AML-193 (cell line): ENCODE results near the gene VAMP7.
"Not testable (repeated sequence)": the region's sequence is repeated elsewhere in the genome, so short reads cannot be mapped to it uniquely, and the experiment has no call there.

ENCODE experiments used
- DNase-seq, 2 experiments: peaks; one replicate each; lab custom pipeline; 2025; lab: John Stamatoyannopoulos, UW

Gene VAMP7

GRCh38 chrX:155881158-155881993 lies at the start of gene VAMP7:
Gene VAMP7, plus strand, starts transcription at chrX:155881345. Its CDS starts 8,122 bp downstream, at chrX:155889467.
- DNase-seq = peak; percentile 73 to 77

GRCh38 chrX:155841232-155841631 lies 39.9 kb upstream of the VAMP7 start:
- DNase-seq = peak; percentile 57 to 74

- not testable (repeated sequence) for DNase-seq
Observed at GRCh38 chrX:155851786-155852185, 29.4 kb upstream of the VAMP7 start.

GRCh38 chrX:155857561-155857960 lies 23.6 kb upstream of the VAMP7 start:
- peak; percentile 12 to 25 for DNase-seq

GRCh38 chrX:155864655-155865054 lies 16.5 kb upstream of the VAMP7 start:
- peak; percentile 1 to 35 for DNase-seq

GRCh38 chrX:155865193-155865592 lies 16.0 kb upstream of the VAMP7 start:
- no peak for DNase-seq

- no peak for DNase-seq
Observed at GRCh38 chrX:155867821-155868220, 13.3 kb upstream of the VAMP7 start.

- no peak for DNase-seq
Observed at GRCh38 chrX:155870958-155871357, 10.2 kb upstream of the VAMP7 start.

- no peak for DNase-seq
Observed at GRCh38 chrX:155871934-155872333, 9.2 kb upstream of the VAMP7 start.

- DNase-seq = no peak
Observed at GRCh38 chrX:155873188-155873587, 8.0 kb upstream of the VAMP7 start.

- DNase-seq = no peak
Observed at GRCh38 chrX:155874571-155875244, 6.4 kb upstream of the VAMP7 start.

GRCh38 chrX:155876704-155877103 lies 4.4 kb upstream of the VAMP7 start:
- DNase-seq = peak; percentile 5 to 22

GRCh38 chrX:155877288-155877687 lies 3.9 kb upstream of the VAMP7 start:
- no peak for DNase-seq

GRCh38 chrX:155880586-155881157 lies 473 bp upstream of the VAMP7 start:
- DNase-seq = peak in 1 of 2 experiments; percentile 37

GRCh38 chrX:155886409-155886808 lies 5.3 kb downstream of the VAMP7 start:
- DNase-seq = peak; percentile 14 to 27

- DNase-seq = peak; percentile 19 to 27
Observed at GRCh38 chrX:155888139-155888538, 7.0 kb downstream of the VAMP7 start.

GRCh38 chrX:155889328-155889727 lies 8.2 kb downstream of the VAMP7 start:
- DNase-seq = no peak

GRCh38 chrX:155891446-155892210 lies 10.5 kb downstream of the VAMP7 start:
- peak; percentile 19 to 32 for DNase-seq

- no peak for DNase-seq
Observed at GRCh38 chrX:155893521-155893920, 12.4 kb downstream of the VAMP7 start.

- DNase-seq = no peak
Observed at GRCh38 chrX:155896512-155896911, 15.4 kb downstream of the VAMP7 start.

GRCh38 chrX:155899366-155899765 lies 18.2 kb downstream of the VAMP7 start:
- DNase-seq = no peak

GRCh38 chrX:155900765-155901164 lies 19.6 kb downstream of the VAMP7 start:
- no peak for DNase-seq
